KOPT-K1 (cell line): ENCODE data around the gene ATOH7.
"Not testable (repeated sequence)": the region's sequence is repeated elsewhere in the genome, so short reads cannot be mapped to it uniquely, and the experiment has no call there.

Experiments
- H3K27ac ChIP-seq: fragments of 200-600 bp; sonication (generic); 2 replicates; pipeline ENCODE4 v1.5.1; 2016; ENCODE audit warnings: antibody characterized with exemption, mild to moderate bottlenecking, low read depth, low read length; ENCODE audit not compliant: poor library complexity, severe bottlenecking
- H3K36me3 ChIP-seq: fragments of 200-600 bp; sonication (generic); 2 replicates; pipeline ENCODE4 v1.5.1; 2017; ENCODE audit warnings: antibody characterized with exemption, mild to moderate bottlenecking, low read length, moderate library complexity; ENCODE audit not compliant: insufficient read depth
- H3K9me3 ChIP-seq: fragments of 200-600 bp; sonication (generic); 2 replicates; pipeline ENCODE4 v1.5.1; 2017; ENCODE audit warnings: antibody characterized with exemption, low read length, mild to moderate bottlenecking; ENCODE audit not compliant: insufficient read depth, poor library complexity, severe bottlenecking

The ATOH7 gene

GRCh38 chr10:68231817-68232251, at the start of gene ATOH7:
ATOH7 (minus strand) TSS chr10:68232113; CDS start chr10:68231677, 436 bp downstream.
- Histone ChIP-seq H3K36me3 (no peaks in the 10 kb centered on the region), H3K9me3 (no peaks in the 10 kb centered on the region), H3K27ac (no peak within 1 kb of the TSS)

DNA sequence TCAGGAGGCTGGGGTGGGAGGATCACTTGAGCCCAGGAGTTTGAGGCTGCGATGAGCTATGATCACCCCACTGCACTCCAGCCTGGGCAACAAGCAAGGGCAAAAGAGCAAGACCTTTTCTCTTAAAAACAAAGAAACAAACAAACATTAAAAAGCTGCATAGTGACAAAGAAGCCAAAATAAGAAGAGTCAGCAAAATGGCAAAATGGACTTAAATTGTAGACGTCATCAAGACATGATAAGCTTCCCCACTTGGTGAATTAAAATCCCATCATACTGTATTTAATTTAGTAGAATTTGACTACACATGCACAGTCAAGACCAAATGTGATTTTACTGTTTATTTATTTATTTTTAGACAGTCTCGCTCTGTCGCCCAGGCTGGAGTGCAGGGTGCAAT, 48.8 kb upstream of the ATOH7 start:
- H3K36me3 ChIP-seq: no peaks in the 10 kb centered on the region
- H3K9me3 ChIP-seq: peaks cover 30% of the 10 kb centered on the region
- no peak overlapping the region for H3K27ac ChIP-seq

DNA sequence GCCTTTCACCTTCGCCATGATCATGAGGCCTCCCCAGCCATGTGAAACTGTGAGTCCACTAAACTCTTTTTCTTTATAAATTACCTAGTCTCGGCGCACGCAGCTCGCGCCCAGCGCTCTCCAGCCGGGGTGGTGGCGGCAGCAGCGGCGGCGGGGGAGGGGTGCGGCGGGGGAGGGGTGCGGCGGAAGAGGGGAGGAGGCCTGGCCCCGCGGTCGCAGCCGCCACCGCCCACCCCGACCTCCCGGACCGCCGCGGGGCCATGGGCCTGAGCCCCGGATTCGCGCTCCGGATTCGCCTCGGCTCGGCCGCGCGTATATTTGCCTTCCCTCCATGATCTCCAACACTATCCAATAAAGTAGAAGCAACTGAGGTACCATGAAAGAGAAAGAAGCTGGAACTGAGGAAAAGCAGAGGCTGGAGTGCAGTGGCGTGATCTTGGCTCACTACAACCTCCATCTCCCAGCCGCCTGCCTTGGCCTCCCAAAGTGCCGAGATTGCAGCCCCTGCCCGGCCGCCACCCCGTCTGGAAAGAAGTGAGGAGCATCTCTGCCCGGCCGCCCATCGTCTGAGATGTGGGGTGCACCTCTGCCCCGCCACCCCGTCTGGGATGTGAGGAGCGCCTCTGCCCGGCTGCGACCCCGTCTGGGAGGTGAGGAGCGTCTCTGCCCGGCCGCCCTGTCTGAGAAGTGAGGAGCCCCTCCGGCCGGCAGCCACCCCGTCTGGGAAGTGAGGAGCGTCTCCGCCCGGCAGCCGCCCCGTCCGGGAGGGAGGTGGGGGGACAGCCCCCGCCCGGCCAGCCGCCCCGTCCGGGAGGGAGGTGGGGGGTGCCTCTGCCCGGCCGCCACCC, 47.2 kb upstream of the ATOH7 start:
- H3K27ac ChIP-seq, H3K36me3 ChIP-seq: not testable (repeated sequence)
- H3K9me3 ChIP-seq: peaks cover 30% of the 10 kb centered on the region

DNA sequence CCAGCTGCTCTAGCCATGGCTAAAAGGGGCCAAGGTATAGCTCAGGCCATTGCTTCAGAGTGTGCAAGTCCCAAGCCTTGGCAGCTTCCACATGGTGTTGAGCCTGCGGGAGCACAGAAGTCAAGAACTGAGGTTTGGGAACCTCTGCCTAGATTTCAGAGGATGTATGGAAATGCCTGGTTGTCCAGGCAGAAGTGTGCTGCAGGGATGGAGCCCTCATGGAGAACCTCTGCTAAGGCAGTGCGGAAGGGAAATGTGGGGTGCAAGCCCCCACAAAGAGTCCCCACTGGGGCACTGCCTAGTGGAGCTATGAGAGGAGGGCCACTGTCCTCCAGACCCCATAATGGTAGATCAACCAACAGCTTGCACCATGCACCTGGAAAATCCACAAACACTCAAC, 45.9 kb upstream of the ATOH7 start:
- H3K36me3 ChIP-seq, H3K27ac ChIP-seq: not testable (repeated sequence)
- H3K9me3 ChIP-seq: peaks cover 30% of the 10 kb centered on the region

DNA sequence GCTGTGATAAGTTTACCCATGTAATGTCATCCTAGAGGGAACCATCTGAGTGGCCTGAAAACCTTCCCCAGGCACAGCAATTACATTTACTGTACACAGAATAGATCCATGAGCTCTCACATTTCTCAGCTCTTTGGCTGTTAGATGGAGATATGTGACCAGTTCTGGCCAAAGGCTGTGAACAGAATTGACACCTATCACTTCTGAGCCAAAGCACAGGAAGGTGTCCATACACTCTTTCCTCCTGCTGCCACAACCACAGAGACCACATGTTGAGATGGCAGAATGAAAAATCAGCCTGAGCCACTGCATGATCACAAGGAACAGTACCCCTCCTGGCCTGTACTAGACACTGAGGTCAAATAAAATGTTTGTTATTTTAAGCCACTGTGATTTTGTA, 44.3 kb upstream of the ATOH7 start:
- no peak overlapping the region for H3K27ac ChIP-seq
- H3K9me3 ChIP-seq: peaks cover 30% of the 10 kb centered on the region
- H3K36me3 ChIP-seq: no peaks in the 10 kb centered on the region

DNA sequence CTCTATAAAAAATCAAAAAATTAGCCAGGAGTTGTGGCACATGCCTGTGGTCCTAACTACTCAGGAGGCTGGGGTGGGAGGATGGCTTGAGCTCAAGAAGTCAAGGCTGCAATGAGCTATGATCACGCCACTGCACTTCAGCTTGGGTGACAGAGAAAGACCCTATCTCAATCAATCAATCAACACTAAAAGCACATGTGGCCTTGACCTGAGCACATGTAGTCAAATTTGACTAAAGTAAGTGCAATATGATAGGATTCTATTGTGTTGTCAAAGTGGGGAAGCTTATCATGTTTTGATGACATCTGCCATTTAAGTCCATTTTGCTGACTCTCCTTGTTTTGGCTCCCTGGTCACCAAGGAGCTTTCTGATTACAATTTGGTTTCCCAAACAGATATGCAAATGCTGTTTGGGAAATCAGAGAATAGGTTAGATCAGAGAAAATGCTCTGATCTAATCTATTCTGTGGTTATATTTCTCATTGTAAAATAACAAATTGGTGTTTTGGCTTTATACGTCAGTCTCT, 43.8 kb upstream of the ATOH7 start:
- H3K9me3 ChIP-seq: peaks cover 30% of the 10 kb centered on the region
- no peak overlapping the region for H3K27ac ChIP-seq
- H3K36me3 ChIP-seq: no peaks in the 10 kb centered on the region

- Histone ChIP-seq H3K36me3 (no peaks in the 10 kb centered on the region), H3K27ac (no peak overlapping the region), H3K9me3 (peaks cover 16% of the 10 kb centered on the region)
These were observed 40.9 kb upstream of the ATOH7 start for GRCh38 chr10:68272833-68273232.

DNA sequence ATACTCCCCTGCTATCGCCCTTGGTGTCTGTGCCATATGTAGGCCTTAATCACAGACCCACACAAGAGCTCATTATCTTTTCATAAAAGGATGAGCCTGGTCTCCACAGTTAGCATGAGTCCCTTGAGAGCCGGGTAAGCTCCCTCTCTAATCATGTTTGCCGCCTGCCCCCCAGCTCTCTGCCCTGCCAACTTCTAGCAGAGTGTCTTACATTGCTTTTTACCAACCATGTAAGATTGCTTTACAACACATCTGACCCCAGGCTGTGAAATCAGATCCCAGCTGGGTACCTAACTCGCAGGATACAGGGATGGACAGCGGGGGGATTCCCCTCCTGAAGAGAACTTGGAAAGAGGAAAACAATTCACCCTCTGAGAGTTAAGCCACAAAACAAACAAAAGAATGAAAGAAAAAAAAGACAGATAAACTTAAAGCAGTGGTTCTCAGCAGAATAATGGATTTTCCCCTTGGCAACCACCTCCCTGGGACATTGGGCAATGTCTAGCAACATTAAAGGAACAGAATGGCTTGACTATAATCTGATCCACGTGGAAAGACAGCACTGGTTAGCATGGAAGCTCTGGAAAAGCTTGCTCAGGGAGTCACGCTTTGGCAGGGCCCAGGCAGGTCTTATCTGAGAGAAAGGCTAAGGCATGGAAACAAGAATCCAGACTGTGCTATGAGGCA, 39.4 kb upstream of the ATOH7 start:
- Histone ChIP-seq H3K27ac (no peak overlapping the region), H3K36me3 (no peaks in the 10 kb centered on the region), H3K9me3 (peaks cover 3% of the 10 kb centered on the region)

- Histone ChIP-seq H3K36me3 (no peaks in the 10 kb centered on the region), H3K9me3 (peaks cover 7% of the 10 kb centered on the region), H3K27ac (no peak overlapping the region)
These were observed 37.8 kb upstream of the ATOH7 start for GRCh38 chr10:68269562-68270290.

- H3K36me3 ChIP-seq: no peaks in the 10 kb centered on the region
- H3K27ac ChIP-seq: no peak overlapping the region
- peaks cover 7% of the 10 kb centered on the region for H3K9me3 ChIP-seq
These were observed 29.4 kb upstream of the ATOH7 start for GRCh38 chr10:68261132-68261856.

DNA sequence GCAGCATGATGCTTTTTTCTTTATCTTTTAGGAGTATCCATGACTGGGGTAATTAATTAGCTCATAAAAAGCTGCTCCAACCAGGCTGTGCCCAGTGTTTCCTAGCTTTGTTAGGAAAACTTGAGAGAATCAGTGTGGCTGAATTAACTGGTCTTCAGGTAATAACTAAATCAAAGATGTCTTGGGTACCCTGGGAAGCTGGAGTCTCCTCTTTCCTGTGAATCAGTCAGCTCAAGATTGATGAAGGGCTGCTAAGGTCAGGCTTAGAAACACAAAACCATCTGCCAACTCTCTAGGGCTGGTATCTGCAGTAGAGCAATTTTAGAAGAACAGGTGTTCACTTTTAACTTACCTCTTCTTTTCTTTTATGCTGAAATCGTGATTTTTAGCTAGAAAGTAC, 21.4 kb upstream of the ATOH7 start:
- H3K9me3 ChIP-seq: no peaks in the 10 kb centered on the region
- H3K27ac ChIP-seq: no peak overlapping the region
- no peaks in the 10 kb centered on the region for H3K36me3 ChIP-seq

GRCh38 chr10:68251625-68252495, 19.9 kb upstream of the ATOH7 start:
- Histone ChIP-seq H3K36me3 (no peaks in the 10 kb centered on the region), H3K9me3 (no peaks in the 10 kb centered on the region), H3K27ac (no peak overlapping the region)

DNA sequence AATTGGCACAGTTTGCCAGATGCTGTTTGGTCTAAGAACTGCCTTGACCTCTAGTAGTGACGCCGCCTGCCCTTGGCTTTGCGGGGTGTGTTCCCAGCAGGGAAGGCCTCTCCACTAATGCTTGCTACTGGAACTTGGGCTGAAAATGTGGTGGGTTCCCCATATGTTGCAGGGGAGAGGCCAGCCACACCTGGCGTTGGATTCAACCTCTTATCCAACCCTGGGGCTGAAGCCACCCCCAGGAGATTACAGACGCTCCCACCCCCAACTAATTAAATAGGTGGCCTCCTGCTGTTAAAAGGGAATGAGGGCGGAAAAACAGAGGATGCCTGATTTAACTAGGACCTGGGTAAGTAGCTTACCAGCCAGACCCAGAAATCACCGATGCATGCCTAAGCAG, 19.2 kb upstream of the ATOH7 start:
- no peaks in the 10 kb centered on the region for H3K36me3 ChIP-seq
- no peak overlapping the region for H3K27ac ChIP-seq
- no peaks in the 10 kb centered on the region for H3K9me3 ChIP-seq

GRCh38 chr10:68249297-68249696, 17.4 kb upstream of the ATOH7 start:
- Histone ChIP-seq H3K27ac (no peak overlapping the region), H3K36me3 (no peaks in the 10 kb centered on the region), H3K9me3 (no peaks in the 10 kb centered on the region)
